Measurements from ENCODE around the gene LGALS3. TPM values are rescaled to one million over a fixed set of nuclear protein-coding genes. Genes with fewer than 3 reads are reported as not detected.

LGALS3 gene
- polyA plus RNA-seq, 1 donor (not counting 4 experiments of a cell fraction or from before 2014, with no cell fraction given), result 193 TPM

- dilution Hi-C loops (cut with MboI; ENCODE audit: extremely low pct_ligation_motif_present, low sequenced_read_pairs), result no loop called here
- H3K4me2 ChIP-seq (ENCODE audit: control insufficient read depth, extremely low read depth, insufficient read depth, low read depth, low read length), result no peak overlapping the region
- H3K36me3 ChIP-seq (ENCODE audit: control insufficient read depth in 2 of 2, extremely low read depth in 1 of 2, insufficient read depth in 2 of 2, low read length in 2 of 2), result no peaks in the 10 kb centered on the region
- DNase-seq (ENCODE audit: low read depth, low spot score) (no peak), FAIRE-seq (no peak)
- no peaks in the 10 kb centered on the region for H3K79me2 ChIP-seq (ENCODE audit: control insufficient read depth, insufficient read depth, low read length)
- H3K27ac ChIP-seq (ENCODE audit: control insufficient read depth, insufficient read depth, low read length), result no peak overlapping the region
- no peaks in the 10 kb centered on the region for H3K27me3 ChIP-seq (ENCODE audit: control insufficient read depth, extremely low read depth, insufficient read depth, low read length)
- no peaks in the 10 kb centered on the region for H3K9me1 ChIP-seq (ENCODE audit: control insufficient read depth, extremely low read depth, insufficient read depth, low read length)
- TF ChIP-seq CTCF (optimal IDR thresholded peaks at IDR 0.05 in 1 of 3, IDR thresholded peaks at IDR 0.05 in 1 of 3, conservative IDR thresholded peaks at IDR 0.05 in 1 of 3; ENCODE audit: extremely low read depth in 1 of 3, insufficient read depth in 2 of 3, low read length in 3 of 3), result no peak
- H3K4me1 ChIP-seq (ENCODE audit: control insufficient read depth, extremely low read depth, insufficient read depth, low read length), result peaks cover 7% of the 10 kb centered on the region
- no peak overlapping the region for H3K9ac ChIP-seq (ENCODE audit: control insufficient read depth, extremely low read depth, insufficient read depth, low read length)
- no peak overlapping the region for H3K4me3 ChIP-seq (ENCODE audit: control insufficient read depth in 2 of 3, extremely low read depth in 1 of 3, insufficient read depth in 2 of 3, low read depth in 1 of 3, low read length in 3 of 3)
- no peaks in the 10 kb centered on the region for H4K20me1 ChIP-seq (ENCODE audit: control insufficient read depth, extremely low read depth, insufficient read depth, low read length)
- H3K9me3 ChIP-seq (ENCODE audit: control insufficient read depth, low read depth, low read length), result no peaks in the 10 kb centered on the region
- no peak overlapping the region for H2AFZ ChIP-seq (ENCODE audit: control insufficient read depth, low read length)
Measured at GRCh38 chr14:55084401-55085059, 44.5 kb upstream of the LGALS3 start.

- Histone ChIP-seq H3K36me3 (ENCODE audit: control insufficient read depth in 2 of 2, extremely low read depth in 1 of 2, insufficient read depth in 2 of 2, low read length in 2 of 2) (no peaks in the 10 kb centered on the region), H3K79me2 (ENCODE audit: control insufficient read depth, insufficient read depth, low read length) (no peaks in the 10 kb centered on the region), H4K20me1 (ENCODE audit: control insufficient read depth, extremely low read depth, insufficient read depth, low read length) (no peaks in the 10 kb centered on the region), H3K4me1 (ENCODE audit: control insufficient read depth, extremely low read depth, insufficient read depth, low read length) (peaks cover 8% of the 10 kb centered on the region), H2AFZ (ENCODE audit: control insufficient read depth, low read length) (no peak overlapping the region), H3K9me1 (ENCODE audit: control insufficient read depth, extremely low read depth, insufficient read depth, low read length) (no peaks in the 10 kb centered on the region), H3K4me3 (ENCODE audit: control insufficient read depth in 2 of 3, extremely low read depth in 1 of 3, insufficient read depth in 2 of 3, low read depth in 1 of 3, low read length in 3 of 3) (no peak overlapping the region), H3K27ac (ENCODE audit: control insufficient read depth, insufficient read depth, low read length) (no peak overlapping the region), H3K9ac (ENCODE audit: control insufficient read depth, extremely low read depth, insufficient read depth, low read length) (no peak overlapping the region), H3K9me3 (ENCODE audit: control insufficient read depth, low read depth, low read length) (no peaks in the 10 kb centered on the region), H3K4me2 (ENCODE audit: control insufficient read depth, extremely low read depth, insufficient read depth, low read depth, low read length) (no peak overlapping the region), H3K27me3 (ENCODE audit: control insufficient read depth, extremely low read depth, insufficient read depth, low read length) (no peaks in the 10 kb centered on the region)
- dilution Hi-C loops (cut with MboI; ENCODE audit: extremely low pct_ligation_motif_present, low sequenced_read_pairs), result no loop called here
- FAIRE-seq, result no peak
- TF ChIP-seq EZH2 (IDR thresholded peaks at IDR 0.05; ENCODE audit: low read length), result no peak
- TF ChIP-seq CTCF (optimal IDR thresholded peaks at IDR 0.05 in 1 of 3, IDR thresholded peaks at IDR 0.05 in 1 of 3, conservative IDR thresholded peaks at IDR 0.05 in 1 of 3; ENCODE audit: extremely low read depth in 1 of 3, insufficient read depth in 2 of 3, low read length in 3 of 3), result no peak
- DNase-seq (ENCODE audit: low read depth, low spot score), result no peak
Measured at GRCh38 chr14:55085060-55085660, 43.9 kb upstream of the LGALS3 start.

All from keratinocyte (primary cell).